Endothelial cell of umbilical vein (primary cell): ENCODE results near the gene PRR15L. TPM values are rescaled to one million over a fixed set of nuclear protein-coding genes. Genes with fewer than 3 reads are reported as not detected.

Experiments used
- BruUV-seq: library from RNA; stranded (reverse); fragments of 400-500 nt; replicated peaks from 2 replicates; lab custom pipeline; 2021; lab: Mats Ljungman, UMichigan
- CTCF ChIA-PET: fragments of 300-600, 350-600 bp; sonication (Branson Sonifier 250); formaldehyde crosslinking; loops from one replicate; lab custom pipeline; 2021; ENCODE audit warnings: antibody characterized with exemption, inconsistent platforms; lab: Charles Lee
- POLR2A ChIA-PET: fragments of 300-600, 350-600 bp; sonication (Branson Sonifier 250); formaldehyde crosslinking; loops from one replicate; lab custom pipeline; 2021; ENCODE audit warnings: antibody characterized with exemption, inconsistent platforms; lab: Charles Lee
- DNase-seq: peaks from one replicate; pipeline ENCODE4 v3.0.0-alpha.2; 2011; ENCODE audit warnings: low read depth, low spot score
- FAIRE-seq: peaks from 2 replicates; lab custom pipeline; 2011; peaks lifted over from hg19 to GRCh38; lab: Jason Lieb, UNC
- H2AFZ ChIP-seq: 2 replicates; pipeline ENCODE4 v1.6.0; 2012; ENCODE audit warnings: low read depth, low read length, control low read depth, inconsistent platforms
- H3K27ac ChIP-seq: 2 replicates; pipeline ENCODE4 v1.5.1; 2011; ENCODE audit warnings: low read depth, mild to moderate bottlenecking, control low read depth, low read length, moderate library complexity; ENCODE audit not compliant: insufficient read depth
- H3K27me3 ChIP-seq, 2 experiments: 2 replicates each; pipeline versions ENCODE4 v1.6.0 to v1.6.1; 2011; ENCODE audit warnings: low read length in 2 of 2, mixed read lengths in 1 of 2; ENCODE audit not compliant: control insufficient read depth in 2 of 2, insufficient read depth in 2 of 2
- H3K36me3 ChIP-seq, 2 experiments: 2 replicates in 1 of 2; 3 replicates in 1 of 2; pipeline ENCODE4 v1.5.1; 2011; ENCODE audit warnings: low read length in 2 of 2, mild to moderate bottlenecking in 1 of 2, moderate library complexity in 1 of 2; ENCODE audit not compliant: control insufficient read depth in 2 of 2, insufficient read depth in 2 of 2; ENCODE audit errors: extremely low read depth in 1 of 2
- H3K4me1 ChIP-seq: 3 replicates; pipeline ENCODE4 v1.5.1; 2011; ENCODE audit warnings: mild to moderate bottlenecking, low read length; ENCODE audit not compliant: control insufficient read depth, insufficient read depth; ENCODE audit errors: extremely low read depth
- H3K4me2 ChIP-seq: 2 replicates; pipeline ENCODE4 v1.6.1; 2011; ENCODE audit warnings: low read length, control low read depth, mixed read lengths; ENCODE audit not compliant: insufficient read depth
- H3K4me3 ChIP-seq, 3 experiments: fragments of 200-600 bp in 1 of 3; sonication (generic), shearing (Covaris generic) in 1 of 3; replicated peaks in 1 of 3; 2 replicates each; pipeline ENCODE4 v1.5.1; 2011 to 2016; ENCODE audit warnings: control low read depth in 3 of 3, low read length in 3 of 3, mild to moderate bottlenecking in 2 of 3, inconsistent platforms in 1 of 3, low read depth in 1 of 3, moderate library complexity in 1 of 3; ENCODE audit not compliant: insufficient read depth in 1 of 3
- H3K79me2 ChIP-seq: 2 replicates; pipeline ENCODE4 v1.6.0; 2012; ENCODE audit warnings: low read length, inconsistent platforms; ENCODE audit not compliant: control insufficient read depth, insufficient read depth
- H3K9ac ChIP-seq: replicated peaks from 2 replicates; pipeline ENCODE3; 2011; ENCODE audit warnings: low read length, control low read depth; ENCODE audit not compliant: insufficient read depth; ENCODE audit errors: extremely low read depth
- H3K9me1 ChIP-seq: replicated peaks from 3 replicates; pipeline ENCODE4 v1.6.0; 2011; ENCODE audit warnings: mild to moderate bottlenecking, low read length; ENCODE audit not compliant: control insufficient read depth, insufficient read depth; ENCODE audit errors: extremely low read depth
- H3K9me3 ChIP-seq: replicated peaks from 2 replicates; pipeline ENCODE4 v1.5.1; 2012; ENCODE audit warnings: low read length, inconsistent platforms; ENCODE audit not compliant: control insufficient read depth, insufficient read depth
- H4K20me1 ChIP-seq: replicated peaks from 2 replicates; pipeline ENCODE3; 2011; ENCODE audit warnings: mild to moderate bottlenecking, low read length; ENCODE audit not compliant: control insufficient read depth, insufficient read depth; ENCODE audit errors: extremely low read depth
- EZH2 ChIP-seq: IDR thresholded peaks from 2 replicates; pipeline ENCODE4 v1.6.1; 2012; ENCODE audit warnings: borderline replicate concordance, low read depth, mild to moderate bottlenecking, moderate library complexity, low read length, inconsistent platforms; ENCODE audit not compliant: severe bottlenecking
- FOS ChIP-seq: IDR thresholded peaks from 2 replicates; pipeline ENCODE4 v1.6.1; 2011; ENCODE audit warnings: mild to moderate bottlenecking, low read length, moderate library complexity, borderline replicate concordance; ENCODE audit not compliant: insufficient read depth
- GATA2 ChIP-seq: IDR thresholded peaks from 2 replicates; pipeline ENCODE4 v1.7.0; 2011; ENCODE audit warnings: low read depth, mild to moderate bottlenecking, moderate library complexity, mixed read lengths, low read length; ENCODE audit not compliant: insufficient read length, insufficient read depth
- JUN ChIP-seq: IDR thresholded peaks from 2 replicates; pipeline ENCODE4 v1.6.1; 2011; ENCODE audit warnings: borderline replicate concordance, low read depth; ENCODE audit not compliant: insufficient read length, insufficient read depth
- MAX ChIP-seq: IDR thresholded peaks from 2 replicates; pipeline ENCODE4 v1.6.1; 2011; ENCODE audit not compliant: insufficient read depth, insufficient read length
- POLR2AphosphoS5 ChIP-seq: IDR thresholded peaks from 2 replicates; pipeline ENCODE4 v1.6.1; 2012; ENCODE audit warnings: low read depth, mild to moderate bottlenecking, control low read depth, low read length, moderate library complexity; ENCODE audit not compliant: insufficient read depth
- dilution Hi-C: fragments of 300-500 bp; cut with MboI; formaldehyde crosslinking; loops from one replicate; pipeline ENCODE4 v1.15.0; 2019; ENCODE audit warnings: low sequenced_read_pairs; ENCODE audit not compliant: extremely low pct_ligation_motif_present
- intact Hi-C: fragments of 100-400 bp; cut with micrococcal nuclease; formaldehyde crosslinking; loops from one replicate; pipeline ENCODE4 v1.10.0; 2022
- polyA plus RNA-seq, 4 experiments: library from polyadenylated mRNA; depleted of rRNA in 3 of 4; stranded (reverse) in 3 of 4; unstranded in 1 of 4; fragments of >200 nt; gene quantifications; 2 replicates each; pipeline versions ENCODE4 v1.2.1 to v1.2.3, GENCODE V29; 2011 to 2012; ENCODE audit warnings: missing spikeins in 1 of 4
- total RNA-seq: library from RNA; stranded (reverse); gene quantifications from 2 replicates; pipeline ENCODE4 v1.2.3, GENCODE V29; 2021

Gene PRR15L
- total and polyA plus RNA-seq, 2 donors (not counting 3 experiments of a cell fraction or from before 2014, with no cell fraction given): not detected

GRCh38 chr17:47915776-47916398 lies 41.8 kb downstream of the PRR15L start:
- Histone ChIP-seq H4K20me1 (no peaks in the 10 kb centered on the region), H3K4me2 (no peak overlapping the region), H3K27ac (no peak overlapping the region), H3K4me1 (peaks cover 4% of the 10 kb centered on the region), H3K27me3 (no peaks in the 10 kb centered on the region), H3K36me3 (no peaks in the 10 kb centered on the region), H3K9me1 (no peaks in the 10 kb centered on the region), H3K79me2 (no peaks in the 10 kb centered on the region), H3K4me3 (no peak overlapping the region), H3K9me3 (no peaks in the 10 kb centered on the region), H2AFZ (no peak overlapping the region), H3K9ac (no peak overlapping the region)
- FAIRE-seq (no peak), DNase-seq (no peak)
- ChIA-PET CTCF (interaction anchor here (0.6 to 2.6 kb wide), 3 partner anchors 26 to 32 kb away, joined by 3 to 7 read pairs (median 3); partner anchors contain the start of gene PNPO), POLR2A (no interaction called here)
- BruUV-seq: no TSS peak
- TF ChIP-seq MAX (no peak), GATA2 (no peak)
- dilution Hi-C loops (no loop called here), intact Hi-C loops (no loop called here)

GRCh38 chr17:47914306-47914948 lies 43.3 kb downstream of the PRR15L start:
- POLR2A ChIA-PET: no interaction called here
- no peaks in the 10 kb centered on the region for H3K27me3 ChIP-seq
- no TSS peak for BruUV-seq

More at GRCh38 chr17:47914306-47914948, 43.3 kb downstream of the PRR15L start:
- Histone ChIP-seq H3K9ac (no peak overlapping the region), H3K79me2 (no peaks in the 10 kb centered on the region), H3K9me1 (no peaks in the 10 kb centered on the region), H3K4me2 (no peak overlapping the region), H3K27ac (no peak overlapping the region), H3K4me1 (peaks cover 4% of the 10 kb centered on the region), H3K4me3 (no peak overlapping the region), H2AFZ (no peak overlapping the region), H4K20me1 (no peaks in the 10 kb centered on the region), H3K9me3 (no peaks in the 10 kb centered on the region), H3K36me3 (no peaks in the 10 kb centered on the region)
- DNase-seq (no peak), FAIRE-seq (no peak)
- TF ChIP-seq FOS (no peak), POLR2AphosphoS5 (no peak), JUN (no peak), EZH2 (no peak)
- intact Hi-C loops (no loop called here), dilution Hi-C loops (no loop called here)
- CTCF ChIA-PET: interaction anchor here (2.6 kb wide), 1 partner anchor 27 kb away, joined by 7 read pairs; the partner anchor contains the start of gene PNPO
